Measurements from ENCODE around the gene ZNF444.

The ZNF444 gene

GRCh38 chr19:56142897-56143434 is 1.9 kb downstream of the ZNF444 start:
- no peak for TF ChIP-seq CTCF (IDR thresholded peaks at IDR 0.05)
- H3K27me3 ChIP-seq, result no peaks in the 10 kb centered on the region
- H3K27ac ChIP-seq, result no peak overlapping the region
- H3K36me3 ChIP-seq, result peaks cover 8% of the 10 kb centered on the region
- peaks cover 26 to 31% of the 10 kb centered on the region in 2 experiments for H3K4me1 ChIP-seq (ENCODE audit: control insufficient read depth in 1 of 2, insufficient read depth in 1 of 2, low read depth in 1 of 2, low read length in 1 of 2)
- H3K9me3 ChIP-seq, result no peaks in the 10 kb centered on the region
- no peak overlapping the region for H3K4me3 ChIP-seq (ENCODE audit: low read depth in 1 of 2, low read length in 1 of 2)

- Histone ChIP-seq H3K27ac (no peak overlapping the region), H3K9me3 (no peaks in the 10 kb centered on the region), H3K27me3 (no peaks in the 10 kb centered on the region), H3K4me1 (ENCODE audit: control insufficient read depth in 1 of 2, insufficient read depth in 1 of 2, low read depth in 1 of 2, low read length in 1 of 2) (peaks cover 11 to 17% of the 10 kb centered on the region in 2 experiments), H3K4me3 (ENCODE audit: low read depth in 1 of 2, low read length in 1 of 2) (no peak overlapping the region), H3K36me3 (peaks cover 10% of the 10 kb centered on the region)
- no peak for TF ChIP-seq CTCF (IDR thresholded peaks at IDR 0.05)
Measured at GRCh38 chr19:56144376-56144775, 3.3 kb downstream of the ZNF444 start.

- Histone ChIP-seq H3K4me3 (ENCODE audit: low read depth in 1 of 2, low read length in 1 of 2) (no peak overlapping the region), H3K36me3 (peaks cover 10% of the 10 kb centered on the region), H3K27me3 (no peaks in the 10 kb centered on the region), H3K9me3 (no peaks in the 10 kb centered on the region), H3K4me1 (ENCODE audit: control insufficient read depth in 1 of 2, insufficient read depth in 1 of 2, low read depth in 1 of 2, low read length in 1 of 2) (peaks cover 7 to 13% of the 10 kb centered on the region in 2 experiments), H3K27ac (no peak overlapping the region)
- no peak for TF ChIP-seq CTCF (IDR thresholded peaks at IDR 0.05)
Measured at GRCh38 chr19:56144831-56145230, 3.7 kb downstream of the ZNF444 start.

GRCh38 chr19:56145698-56146097 is 4.6 kb downstream of the ZNF444 start:
- H3K9me3 ChIP-seq, result no peaks in the 10 kb centered on the region
- H3K36me3 ChIP-seq, result peaks cover 10% of the 10 kb centered on the region
- H3K4me1 ChIP-seq (ENCODE audit: control insufficient read depth in 1 of 2, insufficient read depth in 1 of 2, low read depth in 1 of 2, low read length in 1 of 2), result peaks cover 0 to 6% of the 10 kb centered on the region in 2 experiments
- no peak overlapping the region for H3K4me3 ChIP-seq (ENCODE audit: low read depth in 1 of 2, low read length in 1 of 2)
- H3K27ac ChIP-seq, result no peak overlapping the region
- TF ChIP-seq CTCF (IDR thresholded peaks at IDR 0.05), result no peak
- no peaks in the 10 kb centered on the region for H3K27me3 ChIP-seq

- no peak for TF ChIP-seq CTCF (IDR thresholded peaks at IDR 0.05)
- H3K27ac ChIP-seq, result no peak overlapping the region
Measured at GRCh38 chr19:56146904-56147303, 5.8 kb downstream of the ZNF444 start.

GRCh38 chr19:56147307-56147706 is 6.2 kb downstream of the ZNF444 start:
- no peak overlapping the region for H3K4me3 ChIP-seq (ENCODE audit: low read depth in 1 of 2, low read length in 1 of 2)

More at GRCh38 chr19:56146904-56147303, 5.8 kb downstream of the ZNF444 start:
- H3K36me3 ChIP-seq, result peaks cover 10% of the 10 kb centered on the region
- H3K9me3 ChIP-seq, result no peaks in the 10 kb centered on the region
- no peaks in the 10 kb centered on the region for H3K27me3 ChIP-seq
- H3K4me3 ChIP-seq (ENCODE audit: low read depth in 1 of 2, low read length in 1 of 2), result no peak overlapping the region
- H3K4me1 ChIP-seq (ENCODE audit: control insufficient read depth in 1 of 2, insufficient read depth in 1 of 2, low read depth in 1 of 2, low read length in 1 of 2), result no peaks in the 10 kb centered on the region

More at GRCh38 chr19:56147307-56147706, 6.2 kb downstream of the ZNF444 start:
- Histone ChIP-seq H3K27me3 (no peaks in the 10 kb centered on the region), H3K36me3 (peaks cover 10% of the 10 kb centered on the region), H3K9me3 (no peaks in the 10 kb centered on the region), H3K4me1 (ENCODE audit: control insufficient read depth in 1 of 2, insufficient read depth in 1 of 2, low read depth in 1 of 2, low read length in 1 of 2) (no peaks in the 10 kb centered on the region), H3K27ac (no peak overlapping the region)
- no peak for TF ChIP-seq CTCF (IDR thresholded peaks at IDR 0.05)

All from neutrophil (primary cell).